ENCODE results near the gene TTC1.

Gene TTC1

DNA sequence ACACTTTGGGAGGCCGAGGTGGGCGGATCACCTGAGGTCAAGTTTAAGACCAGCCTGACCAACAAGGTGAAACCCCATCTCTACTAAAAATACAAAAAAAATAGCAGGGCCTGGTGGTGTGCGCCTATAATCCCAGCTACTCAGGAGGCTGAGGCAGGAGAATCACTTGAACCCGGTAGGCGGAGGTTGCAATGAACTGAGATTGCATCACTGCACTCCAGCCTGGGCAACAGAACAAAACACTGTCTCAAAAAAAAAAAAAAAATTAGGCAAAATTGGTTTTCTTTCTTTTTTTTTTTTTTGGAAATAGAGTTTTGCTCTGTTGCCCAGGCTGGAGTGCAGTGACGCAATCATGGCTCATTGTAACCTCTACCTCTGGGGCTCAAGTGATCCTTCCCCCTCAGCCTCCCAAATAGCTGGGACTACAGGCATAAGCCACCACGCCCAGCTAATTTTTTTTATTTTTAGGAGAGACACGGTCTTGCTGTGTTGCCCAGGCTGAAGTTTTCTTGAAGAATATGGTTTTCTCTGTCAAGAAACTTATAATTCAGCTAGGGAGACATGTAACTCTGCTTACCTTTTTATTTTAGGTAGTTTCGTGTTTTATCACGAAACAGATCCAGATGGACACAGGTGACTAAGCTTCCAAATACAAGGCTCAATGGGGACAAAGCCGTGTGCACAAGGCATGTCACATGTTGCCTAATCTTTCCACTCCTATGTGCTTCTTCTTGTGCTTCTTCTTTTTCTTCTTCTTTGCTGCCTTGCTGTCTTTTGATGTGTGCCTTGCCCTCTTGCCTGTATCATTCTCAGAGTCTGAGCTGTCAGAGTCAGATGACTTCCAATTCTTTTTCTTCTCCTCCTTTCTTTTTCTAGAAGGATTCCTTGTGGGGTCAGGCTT, 14.3 kb downstream of the TTC1 start:
- H3K27me3 ChIP-seq (ENCODE audit: control insufficient read depth, insufficient read depth, low read length), result no peaks in the 10 kb centered on the region; the same call in 1 of the 2 replicates
- H3K9me3 ChIP-seq (ENCODE audit: control insufficient read depth, insufficient read depth, low read length), result no peaks in the 10 kb centered on the region; the same call in 1 of the 2 replicates
- no peaks in the 10 kb centered on the region for H3K36me3 ChIP-seq (ENCODE audit: control insufficient read depth, insufficient read depth, low read length)
- H3K4me3 ChIP-seq (ENCODE audit: low read length), result no peak overlapping the region
- H3K27ac ChIP-seq (ENCODE audit: low read length), result no peak overlapping the region
- WGBS (ENCODE audit: insufficient coverage, insufficient read length), result no CpG with 5 or more reads among the region's 11 CpGs
- DNase-seq (ENCODE audit: low read depth, low spot score), result no peak
- no peaks in the 10 kb centered on the region for H3K4me1 ChIP-seq (ENCODE audit: control insufficient read depth, insufficient read depth, low read length)

GRCh38 chr5:160023908-160024630, 15.1 kb downstream of the TTC1 start:
- Histone ChIP-seq H3K9me3 (ENCODE audit: control insufficient read depth, insufficient read depth, low read length) (no peaks in the 10 kb centered on the region; the same call in 1 of the 2 replicates), H3K27ac (ENCODE audit: low read length) (no peak overlapping the region), H3K4me1 (ENCODE audit: control insufficient read depth, insufficient read depth, low read length) (no peaks in the 10 kb centered on the region), H3K27me3 (ENCODE audit: control insufficient read depth, insufficient read depth, low read length) (no peaks in the 10 kb centered on the region; the same call in 1 of the 2 replicates), H3K36me3 (ENCODE audit: control insufficient read depth, insufficient read depth, low read length) (no peaks in the 10 kb centered on the region), H3K4me3 (ENCODE audit: low read length) (no peak overlapping the region)
- no CpG with 5 or more reads among the region's 1 CpG for WGBS (ENCODE audit: insufficient coverage, insufficient read length)
- no peak for DNase-seq (ENCODE audit: low read depth, low spot score)

GRCh38 chr5:160029004-160029403, 20.1 kb downstream of the TTC1 start:
- H3K4me1 ChIP-seq (ENCODE audit: control insufficient read depth, insufficient read depth, low read length), result no peaks in the 10 kb centered on the region
- no peak overlapping the region for H3K4me3 ChIP-seq (ENCODE audit: low read length)
- H3K36me3 ChIP-seq (ENCODE audit: control insufficient read depth, insufficient read depth, low read length), result no peaks in the 10 kb centered on the region
- H3K9me3 ChIP-seq (ENCODE audit: control insufficient read depth, insufficient read depth, low read length), result no peaks in the 10 kb centered on the region
- no peak overlapping the region for H3K27ac ChIP-seq (ENCODE audit: low read length)
- no CpG with 5 or more reads among the region's 1 CpG for WGBS (ENCODE audit: insufficient coverage, insufficient read length)
- no peak for DNase-seq (ENCODE audit: low read depth, low spot score)
- H3K27me3 ChIP-seq (ENCODE audit: control insufficient read depth, insufficient read depth, low read length), result no peaks in the 10 kb centered on the region; the same call in 1 of the 2 replicates

- no peak for DNase-seq (ENCODE audit: low read depth, low spot score)
- Histone ChIP-seq H3K27ac (ENCODE audit: low read length) (no peak overlapping the region), H3K27me3 (ENCODE audit: control insufficient read depth, insufficient read depth, low read length) (no peaks in the 10 kb centered on the region; the same call in 1 of the 2 replicates), H3K4me1 (ENCODE audit: control insufficient read depth, insufficient read depth, low read length) (no peaks in the 10 kb centered on the region), H3K9me3 (ENCODE audit: control insufficient read depth, insufficient read depth, low read length) (no peaks in the 10 kb centered on the region), H3K36me3 (ENCODE audit: control insufficient read depth, insufficient read depth, low read length) (no peaks in the 10 kb centered on the region), H3K4me3 (ENCODE audit: low read length) (no peak overlapping the region)
- WGBS (ENCODE audit: insufficient coverage, insufficient read length), result no CpG with 5 or more reads among the region's 3 CpGs
Measured at GRCh38 chr5:160029540-160030139, 20.7 kb downstream of the TTC1 start.

- no peaks in the 10 kb centered on the region for H3K4me1 ChIP-seq (ENCODE audit: control insufficient read depth, insufficient read depth, low read length)
- no peak for DNase-seq (ENCODE audit: low read depth, low spot score)
- no CpG with 5 or more reads among the region's 3 CpGs for WGBS (ENCODE audit: insufficient coverage, insufficient read length)
- H3K27ac ChIP-seq (ENCODE audit: low read length), result no peak overlapping the region
- H3K36me3 ChIP-seq (ENCODE audit: control insufficient read depth, insufficient read depth, low read length), result no peaks in the 10 kb centered on the region
- H3K27me3 ChIP-seq (ENCODE audit: control insufficient read depth, insufficient read depth, low read length), result no peaks in the 10 kb centered on the region
- H3K9me3 ChIP-seq (ENCODE audit: control insufficient read depth, insufficient read depth, low read length), result no peaks in the 10 kb centered on the region
- H3K4me3 ChIP-seq (ENCODE audit: low read length), result no peak overlapping the region
Measured at GRCh38 chr5:160030631-160031377, 21.9 kb downstream of the TTC1 start.

DNA sequence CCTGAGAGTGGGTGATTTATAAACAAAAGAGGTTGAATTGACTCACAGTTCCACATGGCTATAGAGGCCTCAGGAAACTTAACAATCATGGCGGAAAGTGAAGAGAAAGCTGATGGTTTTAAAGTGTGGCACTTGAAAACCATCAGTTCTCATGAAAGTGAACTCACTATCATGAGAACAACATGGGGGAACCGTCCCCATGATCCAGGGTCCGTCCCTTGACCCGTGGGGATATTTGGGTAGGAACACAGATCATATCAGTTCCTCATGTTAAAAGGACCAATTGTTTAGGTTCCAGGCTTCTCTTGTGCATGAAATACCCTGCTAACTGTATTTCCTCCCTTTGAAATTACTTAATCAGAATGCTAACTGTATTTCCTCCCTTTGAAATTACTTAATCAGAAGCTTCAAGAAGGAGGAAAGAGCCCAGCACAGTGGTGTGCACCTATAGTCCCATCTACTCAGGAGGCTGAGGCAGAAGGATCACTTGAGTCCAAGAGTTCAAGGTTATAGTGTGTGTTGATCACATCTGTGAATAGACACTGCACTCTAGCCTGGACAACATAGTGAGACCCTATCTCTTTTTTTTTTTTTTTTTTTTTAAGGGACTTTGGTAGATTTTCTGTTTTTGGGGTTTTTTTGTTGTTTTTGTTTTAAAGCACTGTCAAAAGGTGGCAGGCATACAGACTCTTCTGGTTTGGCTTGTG, 24.8 kb downstream of the TTC1 start:
- Histone ChIP-seq H3K27me3 (ENCODE audit: control insufficient read depth, insufficient read depth, low read length) (no peaks in the 10 kb centered on the region), H3K9me3 (ENCODE audit: control insufficient read depth, insufficient read depth, low read length) (no peaks in the 10 kb centered on the region), H3K27ac (ENCODE audit: low read length) (no peak overlapping the region), H3K4me1 (ENCODE audit: control insufficient read depth, insufficient read depth, low read length) (no peaks in the 10 kb centered on the region), H3K36me3 (ENCODE audit: control insufficient read depth, insufficient read depth, low read length) (peaks cover 4% of the 10 kb centered on the region; the same call in 1 of the 2 replicates), H3K4me3 (ENCODE audit: low read length) (no peak overlapping the region)
- DNase-seq (ENCODE audit: low read depth, low spot score), result no peak
- WGBS (ENCODE audit: insufficient coverage, insufficient read length), result no CpG with 5 or more reads among the region's 4 CpGs

- Histone ChIP-seq H3K4me3 (ENCODE audit: low read length) (no peak overlapping the region), H3K27ac (ENCODE audit: low read length) (no peak overlapping the region), H3K4me1 (ENCODE audit: control insufficient read depth, insufficient read depth, low read length) (no peaks in the 10 kb centered on the region), H3K27me3 (ENCODE audit: control insufficient read depth, insufficient read depth, low read length) (no peaks in the 10 kb centered on the region), H3K9me3 (ENCODE audit: control insufficient read depth, insufficient read depth, low read length) (no peaks in the 10 kb centered on the region), H3K36me3 (ENCODE audit: control insufficient read depth, insufficient read depth, low read length) (peaks cover 4% of the 10 kb centered on the region; the same call in 1 of the 2 replicates)
- WGBS (ENCODE audit: insufficient coverage, insufficient read length), result no CpG with 5 or more reads among the region's 1 CpG
- DNase-seq (ENCODE audit: low read depth, low spot score), result no peak
Measured at GRCh38 chr5:160036243-160036642, 27.3 kb downstream of the TTC1 start.

GRCh38 chr5:160036884-160037283, 27.9 kb downstream of the TTC1 start:
- H3K4me3 ChIP-seq (ENCODE audit: low read length), result no peak overlapping the region
- H3K36me3 ChIP-seq (ENCODE audit: control insufficient read depth, insufficient read depth, low read length), result peaks cover 4% of the 10 kb centered on the region; the same call in 1 of the 2 replicates
- H3K9me3 ChIP-seq (ENCODE audit: control insufficient read depth, insufficient read depth, low read length), result no peaks in the 10 kb centered on the region
- no peak for DNase-seq (ENCODE audit: low read depth, low spot score)
- no peaks in the 10 kb centered on the region for H3K4me1 ChIP-seq (ENCODE audit: control insufficient read depth, insufficient read depth, low read length)
- H3K27ac ChIP-seq (ENCODE audit: low read length), result no peak overlapping the region
- H3K27me3 ChIP-seq (ENCODE audit: control insufficient read depth, insufficient read depth, low read length), result no peaks in the 10 kb centered on the region

DNA sequence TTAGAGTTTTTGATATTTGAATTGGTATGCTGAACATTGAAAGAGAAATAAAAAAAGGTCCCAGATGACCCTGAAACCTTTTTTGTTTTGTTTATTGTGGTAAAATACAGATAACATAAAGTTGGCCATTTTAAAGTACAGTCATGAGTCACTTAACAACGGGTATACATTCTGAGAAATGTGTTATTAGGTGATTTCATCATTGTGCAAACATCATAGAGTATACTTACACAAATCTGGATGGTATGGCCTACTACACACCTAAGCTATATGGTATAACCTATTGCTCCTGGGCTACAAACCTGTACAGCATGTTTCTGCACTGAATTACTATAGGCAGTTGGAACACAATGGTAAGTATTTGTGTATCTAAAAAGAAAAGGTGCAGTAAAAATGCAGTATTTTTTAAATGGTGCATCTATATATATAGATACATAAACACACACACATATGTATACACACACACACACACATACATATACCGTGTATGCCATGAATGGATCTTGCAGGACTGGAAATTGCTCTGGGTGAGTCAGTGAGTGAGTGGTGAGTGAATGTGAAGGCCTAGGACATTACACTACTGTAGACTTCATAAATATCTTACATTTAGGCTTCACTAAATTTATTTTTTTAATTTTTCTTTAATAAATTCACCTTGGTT, 31.0 kb downstream of the TTC1 start:
- H3K4me1 ChIP-seq (ENCODE audit: control insufficient read depth, insufficient read depth, low read length), result peaks cover 3% of the 10 kb centered on the region; the same call in 1 of the 2 replicates
- no peaks in the 10 kb centered on the region for H3K27me3 ChIP-seq (ENCODE audit: control insufficient read depth, insufficient read depth, low read length)
- no CpG with 5 or more reads among the region's 2 CpGs for WGBS (ENCODE audit: insufficient coverage, insufficient read length)
- H3K4me3 ChIP-seq (ENCODE audit: low read length), result no peak overlapping the region
- no peaks in the 10 kb centered on the region for H3K9me3 ChIP-seq (ENCODE audit: control insufficient read depth, insufficient read depth, low read length)
- no peak overlapping the region for H3K27ac ChIP-seq (ENCODE audit: low read length)
- peaks cover 4% of the 10 kb centered on the region; the same call in 1 of the 2 replicates for H3K36me3 ChIP-seq (ENCODE audit: control insufficient read depth, insufficient read depth, low read length)
- no peak for DNase-seq (ENCODE audit: low read depth, low spot score)

Measured in iPS DF 6.9 (cell line).